HepG2 (cell line): Measurements from ENCODE around the gene KAT6B.
"Not testable (repeated sequence)": the region's sequence is repeated elsewhere in the genome, so short reads cannot be mapped to it uniquely, and the experiment has no call there.

Experiments used
- CREB1 ChIP-seq, 2 experiments: fragments of 450-650 bp in 1 of 2; IDR thresholded peaks; 2 replicates each; pipeline ENCODE4 v1.6.1; 2016 to 2017; ENCODE audit warnings: control low read depth in 1 of 2, mild to moderate bottlenecking in 1 of 2, missing compliant biosample characterization in 1 of 2, missing genetic modification characterization in 1 of 2
- CTCF ChIP-seq: sonication (generic); formaldehyde crosslinking; IDR thresholded peaks from 2 replicates; pipeline ENCODE4 v1.5.0; 2020; ENCODE audit warnings: mild to moderate bottlenecking, missing genetic modification reagents, moderate library complexity
- MXD1 ChIP-seq: sonication (generic); formaldehyde crosslinking; IDR thresholded peaks from 2 replicates; pipeline ENCODE4 v1.4.0; 2020; ENCODE audit warnings: mild to moderate bottlenecking, missing genetic modification reagents
- POLR2A ChIP-seq, 2 experiments: IDR thresholded peaks; 2 replicates each; pipeline ENCODE4 v1.6.1; 2011; ENCODE audit warnings: low read depth in 2 of 2, low read length in 2 of 2, mild to moderate bottlenecking in 1 of 2, moderate library complexity in 1 of 2; ENCODE audit not compliant: insufficient read depth in 1 of 2
- POLR2AphosphoS5 ChIP-seq: IDR thresholded peaks from 2 replicates; pipeline ENCODE4 v1.6.1; 2012; ENCODE audit warnings: low read depth, low read length
- SUZ12 ChIP-seq: fragments of 150-350 bp; IDR thresholded peaks from 2 replicates; pipeline ENCODE4 v1.6.1; 2014; ENCODE audit warnings: low read depth, low read length
- ZNF549 ChIP-seq: sonication (generic); formaldehyde crosslinking; IDR thresholded peaks from 2 replicates; pipeline ENCODE4 v1.5.0; 2020; ENCODE audit warnings: missing genetic modification reagents
- ZNF674 ChIP-seq: sonication (generic); formaldehyde crosslinking; IDR thresholded peaks from 2 replicates; pipeline ENCODE4 v1.5.0; 2020; ENCODE audit warnings: low read depth, mild to moderate bottlenecking, missing genetic modification reagents
- TF ChIP-seq, protein P1 (sequence below): sonication (generic); formaldehyde crosslinking; IDR thresholded peaks from 2 replicates; pipeline ENCODE4 v1.4.0; 2020; ENCODE audit warnings: missing genetic modification reagents

- not testable (repeated sequence) for TF ChIP-seq CTCF (CRISPR knock-in tag); CREB1 (IDR thresholded peaks at IDR 0.05); CREB1 (CRISPR knock-in tag; IDR thresholded peaks at IDR 0.05); ZNF674 (CRISPR knock-in tag); POLR2AphosphoS5; SUZ12; POLR2A (IDR thresholded peaks at IDR 0.05; ENCODE audit: insufficient read depth in 1 of 2, low read depth in 2 of 2, low read length in 2 of 2); MXD1; ZNF549 (CRISPR knock-in tag)
- TF ChIP-seq, protein P1, sequence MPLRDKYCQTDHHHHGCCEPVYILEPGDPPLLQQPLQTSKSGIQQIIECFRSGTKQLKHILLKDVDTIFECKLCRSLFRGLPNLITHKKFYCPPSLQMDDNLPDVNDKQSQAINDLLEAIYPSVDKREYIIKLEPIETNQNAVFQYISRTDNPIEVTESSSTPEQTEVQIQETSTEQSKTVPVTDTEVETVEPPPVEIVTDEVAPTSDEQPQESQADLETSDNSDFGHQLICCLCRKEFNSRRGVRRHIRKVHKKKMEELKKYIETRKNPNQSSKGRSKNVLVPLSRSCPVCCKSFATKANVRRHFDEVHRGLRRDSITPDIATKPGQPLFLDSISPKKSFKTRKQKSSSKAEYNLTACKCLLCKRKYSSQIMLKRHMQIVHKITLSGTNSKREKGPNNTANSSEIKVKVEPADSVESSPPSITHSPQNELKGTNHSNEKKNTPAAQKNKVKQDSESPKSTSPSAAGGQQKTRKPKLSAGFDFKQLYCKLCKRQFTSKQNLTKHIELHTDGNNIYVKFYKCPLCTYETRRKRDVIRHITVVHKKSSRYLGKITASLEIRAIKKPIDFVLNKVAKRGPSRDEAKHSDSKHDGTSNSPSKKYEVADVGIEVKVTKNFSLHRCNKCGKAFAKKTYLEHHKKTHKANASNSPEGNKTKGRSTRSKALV (CRISPR knock-in tag) = not testable (repeated sequence)
Observed at GRCh38 chr10:74793240-74793639, 33.2 kb upstream of the KAT6B start.
